NT2/D1 (cell line): ENCODE measurements around the gene RAB40C.

Experiments
- SUZ12 ChIP-seq: IDR thresholded peaks from 2 replicates; pipeline ENCODE4 v1.6.1; 2011; ENCODE audit not compliant: insufficient read length, insufficient read depth; ENCODE audit errors: extremely low read depth
- ZNF274 ChIP-seq: IDR thresholded peaks from 2 replicates; pipeline ENCODE4 v1.6.1; 2011; ENCODE audit warnings: mild to moderate bottlenecking, low read depth, low read length

DNA sequence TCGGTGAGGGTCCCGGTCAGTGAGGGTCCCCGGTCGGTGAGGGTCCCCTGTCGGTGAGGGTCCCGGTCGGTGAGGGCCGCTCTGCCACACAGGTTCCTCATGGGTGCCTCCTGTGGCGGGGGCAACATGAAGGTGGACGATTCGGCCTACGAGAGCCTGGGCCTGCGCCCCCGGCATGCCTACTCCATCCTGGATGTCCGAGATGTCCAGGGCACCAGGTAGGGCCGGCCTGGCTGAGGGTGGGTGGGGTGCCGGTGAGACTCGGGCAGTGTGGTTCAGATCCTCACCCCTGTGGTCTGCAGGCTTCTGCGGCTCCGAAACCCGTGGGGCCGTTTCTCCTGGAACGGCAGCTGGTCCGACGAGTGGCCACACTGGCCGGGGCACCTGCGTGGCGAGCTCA lies 38.7 kb upstream of the RAB40C start:
- no peak for TF ChIP-seq ZNF274
- no peak for TF ChIP-seq SUZ12
